H9 (cell line): ENCODE measurements around the gene RPS19BP1. TPM values are rescaled to one million over a fixed set of nuclear protein-coding genes. Genes with fewer than 3 reads are reported as not detected.

ENCODE experiments used
- DNase-seq: peaks from one replicate; pipeline ENCODE4 v3.0.0-alpha.2; 2017
- H2AFZ ChIP-seq: one replicate; pipeline ENCODE4 v1.6.1; 2013; ENCODE audit warnings: mild to moderate bottlenecking, low read length, control low read depth, moderate library complexity
- H2AK5ac ChIP-seq: 2 replicates; pipeline ENCODE4 v1.6.1; 2013; ENCODE audit warnings: low read length, control low read depth, mixed read lengths; ENCODE audit not compliant: insufficient read length
- H2BK120ac ChIP-seq: one replicate; pipeline ENCODE4 v1.6.1; 2013; ENCODE audit warnings: low read depth, mild to moderate bottlenecking, low read length, control low read depth, inconsistent platforms; ENCODE audit not compliant: poor library complexity, severe bottlenecking
- H2BK12ac ChIP-seq: 2 replicates; pipeline ENCODE4 v1.6.1; 2013; ENCODE audit warnings: low read length, control low read depth, mixed read lengths, low read depth; ENCODE audit not compliant: insufficient read length
- H2BK15ac ChIP-seq: 2 replicates; pipeline ENCODE4 v1.6.1; 2013; ENCODE audit warnings: low read depth, low read length, control low read depth
- H2BK20ac ChIP-seq: one replicate; pipeline ENCODE4 v1.6.1; 2013; ENCODE audit warnings: low read depth, mild to moderate bottlenecking, low read length, control low read depth, inconsistent platforms; ENCODE audit not compliant: poor library complexity, severe bottlenecking
- H2BK5ac ChIP-seq: 2 replicates; pipeline ENCODE4 v1.6.1; 2013; ENCODE audit warnings: low read length, control low read depth, mixed read lengths; ENCODE audit not compliant: insufficient read length
- H3K14ac ChIP-seq: 2 replicates; pipeline ENCODE4 v1.6.1; 2013; ENCODE audit warnings: low read length, control low read depth; ENCODE audit not compliant: insufficient read depth
- H3K18ac ChIP-seq: 2 replicates; pipeline ENCODE4 v1.6.1; 2013; ENCODE audit warnings: low read depth, mild to moderate bottlenecking, mixed read lengths, low read length, control low read depth; ENCODE audit not compliant: insufficient read length
- H3K23ac ChIP-seq: 2 replicates; pipeline ENCODE4 v1.6.1; 2013; ENCODE audit warnings: low read length, control low read depth, mixed read lengths, low read depth; ENCODE audit not compliant: insufficient read length
- H3K23me2 ChIP-seq: 2 replicates; pipeline ENCODE4 v1.6.1; 2013; ENCODE audit warnings: low read depth, mild to moderate bottlenecking, mixed read lengths, low read length, control low read depth; ENCODE audit not compliant: insufficient read length, poor library complexity, severe bottlenecking
- H3K27ac ChIP-seq: 2 replicates; pipeline ENCODE4 v1.5.1; 2013; ENCODE audit warnings: low read length, control low read depth, mixed read lengths, low read depth; ENCODE audit not compliant: insufficient read length
- H3K27me3 ChIP-seq: 2 replicates; pipeline ENCODE4 v1.6.1; 2013; ENCODE audit warnings: low read length, control low read depth, inconsistent platforms; ENCODE audit not compliant: insufficient read depth
- H3K4ac ChIP-seq: 2 replicates; pipeline ENCODE4 v1.6.1; 2013; ENCODE audit warnings: low read depth, mild to moderate bottlenecking, control low read depth, inconsistent platforms, low read length, moderate library complexity
- H3K4me1 ChIP-seq: 2 replicates; pipeline ENCODE4 v1.6.1; 2013; ENCODE audit warnings: low read length, control low read depth, inconsistent platforms; ENCODE audit not compliant: insufficient read depth
- H3K4me2 ChIP-seq: 2 replicates; pipeline ENCODE4 v1.6.1; 2013; ENCODE audit warnings: low read length, control low read depth, mixed read lengths; ENCODE audit not compliant: insufficient read length, insufficient read depth
- H3K56ac ChIP-seq: 2 replicates; pipeline ENCODE4 v1.6.1; 2013; ENCODE audit warnings: low read depth, mild to moderate bottlenecking, mixed read lengths, low read length, control low read depth; ENCODE audit not compliant: insufficient read length
- H3K79me1 ChIP-seq: 2 replicates; pipeline ENCODE4 v1.6.1; 2013; ENCODE audit warnings: low read depth, mild to moderate bottlenecking, moderate library complexity, low read length, control low read depth, inconsistent platforms; ENCODE audit not compliant: insufficient read depth, poor library complexity, severe bottlenecking
- H3K79me2 ChIP-seq: 2 replicates; pipeline ENCODE4 v1.6.1; 2013; ENCODE audit warnings: low read length, control low read depth, inconsistent platforms; ENCODE audit not compliant: insufficient read depth
- H3K9ac ChIP-seq: 2 replicates; pipeline ENCODE4 v1.6.1; 2013; ENCODE audit warnings: low read length, control low read depth, mixed read lengths; ENCODE audit not compliant: insufficient read length; ENCODE audit errors: extremely low read depth
- H3K9me3 ChIP-seq: one replicate; pipeline ENCODE4 v1.6.1; 2013; ENCODE audit warnings: low read depth, low read length, inconsistent platforms; ENCODE audit not compliant: control insufficient read depth
- H3T11ph ChIP-seq: one replicate; pipeline ENCODE4 v1.6.1; 2013; ENCODE audit warnings: mild to moderate bottlenecking, low read length, control low read depth, inconsistent platforms
- H4K20me1 ChIP-seq: one replicate; pipeline ENCODE4 v1.6.1; 2013; ENCODE audit not compliant: control insufficient read depth, insufficient read length, insufficient read depth
- H4K5ac ChIP-seq: 2 replicates; pipeline ENCODE4 v1.6.1; 2013; ENCODE audit warnings: low read depth, mild to moderate bottlenecking, mixed read lengths, low read length, control low read depth; ENCODE audit not compliant: insufficient read length
- H4K8ac ChIP-seq: replicated peaks from 2 replicates; pipeline ENCODE4 v1.6.1; 2013; ENCODE audit warnings: low read length, control low read depth, mixed read lengths, low read depth; ENCODE audit not compliant: insufficient read length
- H4K91ac ChIP-seq: 2 replicates; pipeline ENCODE4 v1.6.1; 2013; ENCODE audit warnings: low read depth, mild to moderate bottlenecking, moderate library complexity, mixed read lengths, low read length, control low read depth; ENCODE audit not compliant: insufficient read length
- H3K27ac Mint-ChIP-seq, 3 experiments: 2 replicates in 2 of 3; 3 replicates in 1 of 3; pipeline ENCODE4 v1.8.0; 2020 to 2021; ENCODE audit warnings: mixed read lengths in 3 of 3, mild to moderate bottlenecking in 1 of 3, moderate library complexity in 1 of 3
- H3K27me3 Mint-ChIP-seq: 2 replicates; pipeline ENCODE4 v1.8.0; 2021; ENCODE audit warnings: low read depth, mild to moderate bottlenecking, moderate library complexity, mixed read lengths
- H3K36me3 Mint-ChIP-seq, 3 experiments: 2 replicates in 2 of 3; 3 replicates in 1 of 3; pipeline ENCODE4 v1.8.0; 2020 to 2021; ENCODE audit warnings: low read depth in 3 of 3, mixed read lengths in 3 of 3; ENCODE audit not compliant: insufficient read depth in 1 of 3
- H3K4me1 Mint-ChIP-seq, 2 experiments: 2 replicates each; pipeline ENCODE4 v1.8.0; 2020; ENCODE audit warnings: mixed read lengths in 2 of 2
- H3K4me3 Mint-ChIP-seq, 2 experiments: 2 replicates in 1 of 2; 3 replicates in 1 of 2; pipeline ENCODE4 v1.8.0; 2020 to 2021; ENCODE audit warnings: mild to moderate bottlenecking in 2 of 2, mixed read lengths in 2 of 2, moderate library complexity in 1 of 2
- H3K9me3 Mint-ChIP-seq, 2 experiments: 2 replicates in 1 of 2; 3 replicates in 1 of 2; pipeline ENCODE4 v1.8.0; 2020; ENCODE audit warnings: mild to moderate bottlenecking in 2 of 2, mixed read lengths in 2 of 2, moderate library complexity in 1 of 2
- WGBS: extraction: QIAGEN DNeasy Blood & Tissue Kit; methylation state at CpG from one replicate; pipeline ENCODE4 v1.1.7; 2013; ENCODE audit warnings: missing lambda C conversion rate, low lambda C conversion rate, mixed read lengths; ENCODE audit not compliant: insufficient read length; ENCODE audit errors: extremely low coverage; 5-methylcytosine and 5-hydroxymethylcytosine counted together
- total RNA-seq: library from RNA; stranded (reverse); gene quantifications from 2 replicates; pipeline ENCODE4 v1.2.1, GENCODE V29; 2021
- TF ChIP-seq, protein P1 (sequence below): fragments of 200-600 bp; sonication (generic); conservative IDR thresholded peaks from 3 replicates; pipeline ENCODE4 v1.8.0; 2021; ENCODE audit warnings: antibody characterized with exemption, mild to moderate bottlenecking

Gene RPS19BP1
- total RNA-seq, 1 experiment from 2014 or later: 65.0 TPM

DNA sequence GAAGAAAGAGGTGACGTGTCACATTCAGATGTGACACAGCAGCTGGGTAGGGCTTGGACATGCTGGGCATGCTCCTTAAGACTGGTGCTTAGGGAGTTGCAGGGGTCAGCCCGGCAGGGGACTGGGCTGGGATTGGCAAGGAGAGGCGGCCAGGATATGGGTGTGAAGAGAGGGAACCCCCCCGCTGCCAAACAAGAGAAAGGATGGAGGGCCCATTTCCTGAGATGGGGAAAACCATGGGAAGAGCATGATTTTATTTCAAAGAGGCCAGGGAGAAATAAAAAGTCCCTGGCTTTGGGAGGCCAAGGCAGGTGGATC, 6.9 kb downstream of the RPS19BP1 start:
- Mint-ChIP-seq H3K9me3 (no peaks in the 10 kb centered on the region; a peak in 1 of 5 replicates), H3K27ac (peak overlapping the region in 2 of 3 experiments; percentile 38 to 45; a peak in 3 of 7 replicates), H3K4me1 (peaks cover 36 to 45% of the 10 kb centered on the region in 2 experiments), H3K27me3 (no peaks in the 10 kb centered on the region; the same call in 1 of the 2 replicates), H3K4me3 (peak overlapping the region in 1 of 2 experiments; percentile 41; a peak in 2 of 5 replicates), H3K36me3 (peaks cover 33 to 72% (median 64%) of the 10 kb centered on the region in 3 experiments)
- Histone ChIP-seq H4K5ac (no peak overlapping the region), H3K14ac (no peak overlapping the region), H2AFZ (no peak overlapping the region), H3K56ac (no peak overlapping the region), H3K27ac (no peak overlapping the region), H4K20me1 (peaks cover 9% of the 10 kb centered on the region), H3K4me1 (no peaks in the 10 kb centered on the region; the same call in 1 of the 2 replicates), H2AK5ac (no peak overlapping the region), H3K9ac (no peak overlapping the region), H2BK5ac (no peak overlapping the region), H2BK20ac (no peak overlapping the region), H3K4ac (no peak overlapping the region), H4K91ac (no peak overlapping the region), H3K27me3 (no peaks in the 10 kb centered on the region), H2BK120ac (no peak overlapping the region), H3K23me2 (peaks cover 6% of the 10 kb centered on the region), H2BK12ac (no peak overlapping the region), H2BK15ac (no peak overlapping the region), H3K23ac (no peak overlapping the region), H3K79me2 (peaks cover 8% of the 10 kb centered on the region; the same call in 1 of the 2 replicates), H3K18ac (no peak overlapping the region), H3T11ph (no peak overlapping the region), H3K4me2 (no peak overlapping the region), H3K79me1 (no peaks in the 10 kb centered on the region), H3K9me3 (no peaks in the 10 kb centered on the region), H4K8ac (no peak overlapping the region)
- no CpG with 5 or more reads among the region's 4 CpGs for WGBS
- TF ChIP-seq, protein P1, sequence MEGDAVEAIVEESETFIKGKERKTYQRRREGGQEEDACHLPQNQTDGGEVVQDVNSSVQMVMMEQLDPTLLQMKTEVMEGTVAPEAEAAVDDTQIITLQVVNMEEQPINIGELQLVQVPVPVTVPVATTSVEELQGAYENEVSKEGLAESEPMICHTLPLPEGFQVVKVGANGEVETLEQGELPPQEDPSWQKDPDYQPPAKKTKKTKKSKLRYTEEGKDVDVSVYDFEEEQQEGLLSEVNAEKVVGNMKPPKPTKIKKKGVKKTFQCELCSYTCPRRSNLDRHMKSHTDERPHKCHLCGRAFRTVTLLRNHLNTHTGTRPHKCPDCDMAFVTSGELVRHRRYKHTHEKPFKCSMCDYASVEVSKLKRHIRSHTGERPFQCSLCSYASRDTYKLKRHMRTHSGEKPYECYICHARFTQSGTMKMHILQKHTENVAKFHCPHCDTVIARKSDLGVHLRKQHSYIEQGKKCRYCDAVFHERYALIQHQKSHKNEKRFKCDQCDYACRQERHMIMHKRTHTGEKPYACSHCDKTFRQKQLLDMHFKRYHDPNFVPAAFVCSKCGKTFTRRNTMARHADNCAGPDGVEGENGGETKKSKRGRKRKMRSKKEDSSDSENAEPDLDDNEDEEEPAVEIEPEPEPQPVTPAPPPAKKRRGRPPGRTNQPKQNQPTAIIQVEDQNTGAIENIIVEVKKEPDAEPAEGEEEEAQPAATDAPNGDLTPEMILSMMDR: no peak
- DNase-seq: no peak
